ENCODE results near the gene RGS10.

RGS10 gene

DNA sequence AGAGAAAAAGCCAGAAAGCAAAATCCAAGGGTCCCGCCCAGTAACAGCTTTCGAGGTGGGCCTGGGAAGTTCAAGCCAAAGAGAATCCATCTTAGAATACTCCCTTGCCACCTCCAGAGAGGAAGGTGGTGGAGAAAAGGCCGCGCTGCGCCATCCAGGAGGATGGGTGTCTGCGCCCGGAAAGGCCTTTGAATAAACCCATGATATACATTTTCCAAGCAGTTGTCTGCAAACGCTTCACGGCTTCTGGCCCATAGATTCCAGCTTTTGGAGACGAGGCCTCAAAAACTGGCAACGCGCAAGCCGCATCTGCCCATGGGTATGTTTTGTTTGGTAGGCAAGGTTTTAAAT, 17.8 kb downstream of the RGS10 start:
- no peak overlapping the region for H3K4me2 ChIP-seq (ENCODE audit: low read depth, low read length, poor library complexity, severe bottlenecking)

DNA sequence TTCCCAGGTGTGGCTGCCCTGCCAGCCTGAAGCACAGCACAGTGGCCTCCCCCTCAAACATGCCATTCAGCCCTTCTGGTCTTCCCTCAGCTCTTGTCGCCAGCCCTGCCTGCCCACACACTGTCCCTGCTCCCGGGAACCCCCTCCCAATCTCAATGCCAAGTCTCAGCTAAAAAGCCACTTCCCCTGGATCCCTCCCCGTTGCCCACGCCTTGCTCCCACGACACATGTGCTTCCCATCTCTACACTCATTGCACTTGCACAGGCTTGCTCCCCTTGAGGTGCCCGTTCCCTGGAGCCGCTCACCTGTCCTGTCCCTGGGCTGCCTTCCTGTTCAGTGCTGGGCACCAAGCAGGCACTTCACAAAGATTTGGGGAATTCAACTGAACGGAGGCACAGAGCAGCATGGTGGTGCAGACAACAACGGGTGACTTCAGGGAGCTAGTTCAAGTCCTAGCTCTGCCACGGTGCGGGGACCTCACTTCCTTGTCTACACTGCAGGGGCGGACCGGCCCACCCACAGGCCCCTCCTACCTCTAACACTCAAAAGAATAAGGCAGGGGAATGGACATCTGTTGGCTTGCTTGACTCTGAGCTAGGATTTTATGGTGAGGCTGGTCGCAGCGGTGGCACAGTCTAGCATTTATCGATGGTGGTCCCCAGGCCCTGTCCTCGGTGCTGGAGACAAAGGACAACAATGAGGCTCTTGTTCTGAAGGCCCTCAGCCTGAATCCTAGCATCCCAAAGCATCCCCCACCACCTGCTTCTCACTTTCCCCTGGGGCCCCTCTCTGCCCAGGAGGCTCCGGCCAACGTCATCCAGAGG, 18.4 kb downstream of the RGS10 start:
- H4K20me1 ChIP-seq (ENCODE audit: insufficient read depth, low read length, poor library complexity, severe bottlenecking), result no peaks in the 10 kb centered on the region
- no peak overlapping the region for H2AFZ ChIP-seq (ENCODE audit: low read length)
- H3K4me1 ChIP-seq (ENCODE audit: insufficient read depth, low read length, poor library complexity, severe bottlenecking), result no peaks in the 10 kb centered on the region
- no peaks in the 10 kb centered on the region for H3K27me3 ChIP-seq (ENCODE audit: insufficient read depth, low read length, poor library complexity, severe bottlenecking)
- no peak overlapping the region for H3K9ac ChIP-seq (ENCODE audit: low read depth, low read length, poor library complexity, severe bottlenecking)
- H3K4me3 ChIP-seq (ENCODE audit: low read length, poor library complexity, severe bottlenecking), result no peak overlapping the region
- H3K4me2 ChIP-seq (ENCODE audit: low read depth, low read length, poor library complexity, severe bottlenecking), result no peak overlapping the region
- H3K36me3 ChIP-seq (ENCODE audit: insufficient read depth, low read length), result peaks cover 22% of the 10 kb centered on the region; the same call in 1 of the 2 replicates
- no peaks in the 10 kb centered on the region for H3K9me3 ChIP-seq (ENCODE audit: insufficient read depth, low read depth, low read length)
- H3F3A ChIP-seq (ENCODE audit: low read depth), result no peaks in the 10 kb centered on the region
- no peaks in the 10 kb centered on the region for H3K79me2 ChIP-seq (ENCODE audit: insufficient read depth, low read length)
- TF ChIP-seq, protein P1, sequence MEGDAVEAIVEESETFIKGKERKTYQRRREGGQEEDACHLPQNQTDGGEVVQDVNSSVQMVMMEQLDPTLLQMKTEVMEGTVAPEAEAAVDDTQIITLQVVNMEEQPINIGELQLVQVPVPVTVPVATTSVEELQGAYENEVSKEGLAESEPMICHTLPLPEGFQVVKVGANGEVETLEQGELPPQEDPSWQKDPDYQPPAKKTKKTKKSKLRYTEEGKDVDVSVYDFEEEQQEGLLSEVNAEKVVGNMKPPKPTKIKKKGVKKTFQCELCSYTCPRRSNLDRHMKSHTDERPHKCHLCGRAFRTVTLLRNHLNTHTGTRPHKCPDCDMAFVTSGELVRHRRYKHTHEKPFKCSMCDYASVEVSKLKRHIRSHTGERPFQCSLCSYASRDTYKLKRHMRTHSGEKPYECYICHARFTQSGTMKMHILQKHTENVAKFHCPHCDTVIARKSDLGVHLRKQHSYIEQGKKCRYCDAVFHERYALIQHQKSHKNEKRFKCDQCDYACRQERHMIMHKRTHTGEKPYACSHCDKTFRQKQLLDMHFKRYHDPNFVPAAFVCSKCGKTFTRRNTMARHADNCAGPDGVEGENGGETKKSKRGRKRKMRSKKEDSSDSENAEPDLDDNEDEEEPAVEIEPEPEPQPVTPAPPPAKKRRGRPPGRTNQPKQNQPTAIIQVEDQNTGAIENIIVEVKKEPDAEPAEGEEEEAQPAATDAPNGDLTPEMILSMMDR (conservative IDR thresholded peaks at IDR 0.05; ENCODE audit: low read length), result no peak
- no peak for TF ChIP-seq EZH2phosphoT487 (IDR thresholded peaks at IDR 0.05; ENCODE audit: borderline replicate concordance)
- H3K9me2 ChIP-seq (replicated peaks; ENCODE audit: low read depth, low read length), result no peaks in the 10 kb centered on the region

More for the DNA sequence above, 17.8 kb downstream of the RGS10 start:
- H3K4me1 ChIP-seq (ENCODE audit: insufficient read depth, low read length, poor library complexity, severe bottlenecking), result no peaks in the 10 kb centered on the region
- TF ChIP-seq, protein P1 (conservative IDR thresholded peaks at IDR 0.05; ENCODE audit: low read length), result no peak
- TF ChIP-seq EZH2phosphoT487 (IDR thresholded peaks at IDR 0.05; ENCODE audit: borderline replicate concordance), result no peak
- H3K79me2 ChIP-seq (ENCODE audit: insufficient read depth, low read length), result no peaks in the 10 kb centered on the region
- no peak overlapping the region for H2AFZ ChIP-seq (ENCODE audit: low read length)
- H3K9ac ChIP-seq (ENCODE audit: low read depth, low read length, poor library complexity, severe bottlenecking), result no peak overlapping the region
- no peaks in the 10 kb centered on the region for H3F3A ChIP-seq (ENCODE audit: low read depth)
- H3K4me3 ChIP-seq (ENCODE audit: low read length, poor library complexity, severe bottlenecking), result no peak overlapping the region
- no peaks in the 10 kb centered on the region for H3K27me3 ChIP-seq (ENCODE audit: insufficient read depth, low read length, poor library complexity, severe bottlenecking)
- no peaks in the 10 kb centered on the region for H4K20me1 ChIP-seq (ENCODE audit: insufficient read depth, low read length, poor library complexity, severe bottlenecking)
- peaks cover 22% of the 10 kb centered on the region; the same call in 1 of the 2 replicates for H3K36me3 ChIP-seq (ENCODE audit: insufficient read depth, low read length)
- no peaks in the 10 kb centered on the region for H3K9me2 ChIP-seq (replicated peaks; ENCODE audit: low read depth, low read length)
- H3K9me3 ChIP-seq (ENCODE audit: insufficient read depth, low read depth, low read length), result no peaks in the 10 kb centered on the region

DNA sequence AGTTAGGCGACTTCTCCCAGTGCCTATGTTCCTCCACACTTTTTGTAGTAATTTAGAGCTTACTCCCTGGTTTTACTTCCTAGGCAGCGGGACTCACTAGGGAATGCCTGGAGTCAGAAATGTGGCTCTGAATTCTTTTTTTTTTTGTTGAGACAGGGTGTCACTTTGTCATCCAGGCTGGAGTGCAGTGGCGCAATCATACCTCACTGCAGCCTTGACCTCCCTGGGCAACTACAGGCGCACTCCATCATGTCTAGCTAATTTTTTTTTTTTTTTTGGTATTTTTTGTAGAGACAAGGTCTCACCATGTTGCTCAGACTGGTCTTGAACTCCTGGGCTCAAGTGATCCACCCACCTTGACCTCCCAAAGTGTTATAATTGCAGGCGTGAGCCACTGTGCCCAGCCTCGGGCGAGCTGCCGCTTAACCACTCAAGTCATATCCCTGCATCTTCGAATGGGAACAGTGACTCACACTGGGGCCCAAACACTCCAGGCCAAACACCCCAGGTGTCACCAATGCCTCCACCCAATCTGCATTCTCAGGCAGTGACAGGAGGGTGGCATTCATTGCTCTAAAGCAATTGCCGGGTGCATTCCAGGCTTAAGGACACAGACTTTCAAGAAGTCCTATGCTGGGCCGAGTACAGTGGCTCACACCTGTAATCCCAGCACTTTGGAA, 19.6 kb downstream of the RGS10 start:
- Histone ChIP-seq H2AFZ (ENCODE audit: low read length) (no peak overlapping the region), H3F3A (ENCODE audit: low read depth) (no peaks in the 10 kb centered on the region), H3K4me1 (ENCODE audit: insufficient read depth, low read length, poor library complexity, severe bottlenecking) (peaks cover 2% of the 10 kb centered on the region), H3K9ac (ENCODE audit: low read depth, low read length, poor library complexity, severe bottlenecking) (no peak overlapping the region), H3K4me3 (ENCODE audit: low read length, poor library complexity, severe bottlenecking) (no peak overlapping the region), H3K36me3 (ENCODE audit: insufficient read depth, low read length) (peaks cover 22% of the 10 kb centered on the region; the same call in 1 of the 2 replicates), H4K20me1 (ENCODE audit: insufficient read depth, low read length, poor library complexity, severe bottlenecking) (no peaks in the 10 kb centered on the region), H3K9me2 (replicated peaks; ENCODE audit: low read depth, low read length) (no peaks in the 10 kb centered on the region), H3K27me3 (ENCODE audit: insufficient read depth, low read length, poor library complexity, severe bottlenecking) (no peaks in the 10 kb centered on the region), H3K9me3 (ENCODE audit: insufficient read depth, low read depth, low read length) (no peaks in the 10 kb centered on the region), H3K79me2 (ENCODE audit: insufficient read depth, low read length) (no peaks in the 10 kb centered on the region), H3K4me2 (ENCODE audit: low read depth, low read length, poor library complexity, severe bottlenecking) (no peak overlapping the region)
- TF ChIP-seq, protein P1 (conservative IDR thresholded peaks at IDR 0.05; ENCODE audit: low read length), result no peak
- TF ChIP-seq EZH2phosphoT487 (IDR thresholded peaks at IDR 0.05; ENCODE audit: borderline replicate concordance), result no peak
